Lower leg skin (tissue), 3 donors: ENCODE results near the gene COL13A1.

ENCODE experiments used
- CTCF ChIP-seq, 3 donors: fragments of 450-650 bp; IDR thresholded peaks; one replicate each; pipeline ENCODE4 v1.5.1; 2016; ENCODE audit warnings: antibody characterized with exemption in 3 of 3, mild to moderate bottlenecking in 3 of 3, moderate library complexity in 2 of 3
- POLR2A ChIP-seq, 2 donors: fragments of 450-650 bp; IDR thresholded peaks; one replicate each; pipeline ENCODE4 v1.6.1; 2016 to 2017; ENCODE audit warnings: antibody characterized with exemption in 2 of 2, mild to moderate bottlenecking in 1 of 2, moderate library complexity in 1 of 2

GRCh38 chr10:69890065-69890847 is 88.5 kb downstream of the COL13A1 start:
- TF ChIP-seq CTCF (IDR thresholded peaks at IDR 0.05): no peak
- no peak for TF ChIP-seq POLR2A (IDR thresholded peaks at IDR 0.05)
